ENCODE measurements around the gene SH3GL3.

- TF ChIP-seq CTCF (IDR thresholded peaks at IDR 0.05) (no peak), FOXM1 (IDR thresholded peaks at IDR 0.05; ENCODE audit: low read depth) (no peak)
These were observed 145.4 kb downstream of the SH3GL3 start for GRCh38 chr15:83592370-83593040.

Measured in SK-N-SH (cell line).